Panc1 (cell line): ENCODE data around the gene LTB4R. TPM values are rescaled to one million over a fixed set of nuclear protein-coding genes. Genes with fewer than 3 reads are reported as not detected.

ENCODE experiments used
- ATAC-seq: fragments of 200-7000 bp; cut with Tn5 transposase; 2 replicates; pipeline ENCODE4 v1.9.1; 2020; ENCODE audit warnings: mild to moderate bottlenecking, moderate library complexity
- BruUV-seq: library from RNA; stranded (reverse); fragments of 400-500 nt; replicated peaks from 2 replicates; lab custom pipeline; 2021; lab: Mats Ljungman, UMichigan
- CTCF ChIA-PET: fragments of 300-600 bp; sonication (Branson Sonifier 250); formaldehyde crosslinking; loops from one replicate; lab custom pipeline; 2022; ENCODE audit warnings: antibody characterized with exemption; lab: Charles Lee
- POLR2A ChIA-PET: fragments of 300-600 bp; sonication (Branson Sonifier 250); formaldehyde crosslinking; loops from one replicate; lab custom pipeline; 2022; ENCODE audit warnings: antibody characterized with exemption; lab: Charles Lee
- DNase-seq: peaks from one replicate; pipeline ENCODE4 v3.0.0-alpha.2; 2010; ENCODE audit warnings: low read depth, low spot score
- H3K27ac ChIP-seq: 2 replicates; pipeline ENCODE4 v1.5.1; 2011; ENCODE audit warnings: mild to moderate bottlenecking, low read length, inconsistent platforms
- H3K27me3 ChIP-seq: fragments of 200-500 bp; sonication (Bioruptor generic); 2 replicates; pipeline ENCODE4 v1.6.0; 2014; ENCODE audit warnings: low read length, inconsistent platforms; ENCODE audit not compliant: control insufficient read depth, insufficient read depth
- H3K36me3 ChIP-seq: fragments of 200-500 bp; sonication (Bioruptor generic); 2 replicates; pipeline ENCODE4 v1.5.1; 2014; ENCODE audit warnings: inconsistent platforms, mild to moderate bottlenecking, low read length, moderate library complexity; ENCODE audit not compliant: control insufficient read depth, insufficient read depth
- H3K4me1 ChIP-seq: 2 replicates; pipeline ENCODE4 v1.5.1; 2011; ENCODE audit warnings: inconsistent platforms, mild to moderate bottlenecking, low read length, moderate library complexity; ENCODE audit not compliant: control insufficient read depth, insufficient read depth
- H3K4me3 ChIP-seq, 2 experiments: 2 replicates each; pipeline ENCODE4 v1.5.1; 2011 to 2012; ENCODE audit warnings: low read depth in 2 of 2, low read length in 2 of 2, mild to moderate bottlenecking in 2 of 2, inconsistent platforms in 1 of 2, moderate library complexity in 1 of 2
- H3K9me3 ChIP-seq: fragments of 200-500 bp; sonication (Bioruptor generic); 2 replicates; pipeline ENCODE4 v1.5.1; 2014; ENCODE audit warnings: low read depth, mild to moderate bottlenecking, inconsistent platforms, low read length, moderate library complexity; ENCODE audit not compliant: control insufficient read depth, insufficient read depth
- POLR2AphosphoS5 ChIP-seq: IDR thresholded peaks from 2 replicates; pipeline ENCODE4 v1.6.1; 2012; ENCODE audit warnings: mild to moderate bottlenecking, low read depth, low read length, moderate library complexity
- REST ChIP-seq, 2 experiments: IDR thresholded peaks; 2 replicates each; pipeline ENCODE4 v1.6.1; 2011 to 2012; ENCODE audit warnings: low read depth in 2 of 2, control low read depth in 1 of 2, low read length in 1 of 2, mild to moderate bottlenecking in 1 of 2, moderate library complexity in 1 of 2; ENCODE audit not compliant: insufficient read depth in 1 of 2
- SIN3A ChIP-seq: IDR thresholded peaks from 2 replicates; pipeline ENCODE4 v1.6.1; 2012; ENCODE audit warnings: low read depth, mild to moderate bottlenecking, low read length, moderate library complexity, borderline replicate concordance; ENCODE audit not compliant: insufficient read depth
- TCF7L2 ChIP-seq: IDR thresholded peaks from 2 replicates; pipeline ENCODE4 v1.6.1; 2011; ENCODE audit warnings: mild to moderate bottlenecking, low read depth, low read length, inconsistent platforms
- in situ Hi-C: cut with HindIII; loops from 2 replicates; pipeline ENCODE4 v1.10.0; 2016; ENCODE audit warnings: low sequenced_read_pairs, low pct_unique_long_range_greater_than_20kb
- intact Hi-C: fragments of 100-400 bp; cut with micrococcal nuclease; formaldehyde crosslinking; loops from one replicate; pipeline ENCODE4 v1.10.0; 2022; ENCODE audit not compliant: unreplicated experiment
- total RNA-seq: library from RNA; stranded (reverse); gene quantifications from one replicate; pipeline ENCODE4 v1.2.1, GENCODE V29; 2021; ENCODE audit not compliant: unreplicated experiment
- TF ChIP-seq, protein P1 (sequence below): fragments of 450-650 bp; IDR thresholded peaks from 2 replicates; pipeline ENCODE4 v1.5.1; 2017; ENCODE audit warnings: mild to moderate bottlenecking

The LTB4R gene
- total RNA-seq, 1 experiment from 2014 or later, result 4.8 TPM

DNA sequence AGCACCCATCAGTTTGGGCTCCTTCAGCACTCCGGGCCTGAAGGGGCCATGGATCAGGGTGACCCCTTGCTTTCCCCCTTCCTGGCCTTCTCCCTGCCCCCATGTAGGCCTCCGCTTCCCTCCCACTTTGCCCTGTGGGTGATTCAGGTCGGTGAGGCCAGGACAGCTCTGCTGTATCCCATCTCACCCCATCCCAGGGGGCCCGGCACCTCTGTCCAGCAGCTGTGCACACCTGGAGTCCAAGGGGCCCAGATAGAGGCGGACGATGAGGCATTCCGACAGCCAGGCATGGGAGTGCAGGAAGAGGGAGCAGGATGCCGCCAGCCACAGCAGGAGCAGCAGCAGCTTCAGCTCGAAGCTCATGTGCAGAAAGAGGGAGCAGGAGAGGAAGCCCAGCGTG is 11.4 kb downstream of the LTB4R start:
- intact Hi-C loops (no loop called here), in situ Hi-C loops (no loop called here)
- ChIA-PET CTCF (interaction anchor here (0.5 to 0.8 kb wide), 3 partner anchors 11 to 887 kb away, joined by 3 to 5 read pairs (median 3); partner anchors contain the start of gene MYH7), POLR2A (no interaction called here)
- no TSS peak for BruUV-seq
- Histone ChIP-seq H3K27me3 (no peaks in the 10 kb centered on the region), H3K4me1 (no peaks in the 10 kb centered on the region), H3K27ac (no peak overlapping the region), H3K9me3 (no peaks in the 10 kb centered on the region), H3K4me3 (no peak overlapping the region), H3K36me3 (no peaks in the 10 kb centered on the region)
- DNase-seq (no peak), ATAC-seq (no peak)
- TF ChIP-seq, protein P1, sequence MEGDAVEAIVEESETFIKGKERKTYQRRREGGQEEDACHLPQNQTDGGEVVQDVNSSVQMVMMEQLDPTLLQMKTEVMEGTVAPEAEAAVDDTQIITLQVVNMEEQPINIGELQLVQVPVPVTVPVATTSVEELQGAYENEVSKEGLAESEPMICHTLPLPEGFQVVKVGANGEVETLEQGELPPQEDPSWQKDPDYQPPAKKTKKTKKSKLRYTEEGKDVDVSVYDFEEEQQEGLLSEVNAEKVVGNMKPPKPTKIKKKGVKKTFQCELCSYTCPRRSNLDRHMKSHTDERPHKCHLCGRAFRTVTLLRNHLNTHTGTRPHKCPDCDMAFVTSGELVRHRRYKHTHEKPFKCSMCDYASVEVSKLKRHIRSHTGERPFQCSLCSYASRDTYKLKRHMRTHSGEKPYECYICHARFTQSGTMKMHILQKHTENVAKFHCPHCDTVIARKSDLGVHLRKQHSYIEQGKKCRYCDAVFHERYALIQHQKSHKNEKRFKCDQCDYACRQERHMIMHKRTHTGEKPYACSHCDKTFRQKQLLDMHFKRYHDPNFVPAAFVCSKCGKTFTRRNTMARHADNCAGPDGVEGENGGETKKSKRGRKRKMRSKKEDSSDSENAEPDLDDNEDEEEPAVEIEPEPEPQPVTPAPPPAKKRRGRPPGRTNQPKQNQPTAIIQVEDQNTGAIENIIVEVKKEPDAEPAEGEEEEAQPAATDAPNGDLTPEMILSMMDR, result no peak
- no peak for TF ChIP-seq TCF7L2
- TF ChIP-seq POLR2AphosphoS5, result no peak
- TF ChIP-seq SIN3A, result no peak
- TF ChIP-seq REST (IDR thresholded peaks at IDR 0.05; ENCODE audit: insufficient read depth in 1 of 2, low read depth in 2 of 2, low read length in 1 of 2), result no peak

GRCh38 chr14:24323341-24323740 is 12.0 kb downstream of the LTB4R start:
- no peak for ATAC-seq
- H3K27me3 ChIP-seq, result no peaks in the 10 kb centered on the region
- no TSS peak for BruUV-seq
- no peak overlapping the region for H3K27ac ChIP-seq
- TF ChIP-seq SIN3A (no peak), TCF7L2 (no peak), REST (IDR thresholded peaks at IDR 0.05; ENCODE audit: insufficient read depth in 1 of 2, low read depth in 2 of 2, low read length in 1 of 2) (no peak), POLR2AphosphoS5 (no peak)
- TF ChIP-seq, protein P1, result no peak
- no peaks in the 10 kb centered on the region for H3K36me3 ChIP-seq
- no peaks in the 10 kb centered on the region for H3K4me1 ChIP-seq
- intact Hi-C loops (no loop called here), in situ Hi-C loops (no loop called here)
- ChIA-PET POLR2A (no interaction called here), CTCF (interaction anchor here (0.5 kb wide), 1 partner anchor 82 kb away, joined by 3 read pairs; no protein-coding TSS in a partner anchor)
- no peak overlapping the region for H3K4me3 ChIP-seq
- DNase-seq, result no peak
- no peaks in the 10 kb centered on the region for H3K9me3 ChIP-seq
